Stimulated activated naive CD4-positive, alpha-beta T cell treated with Interleukin-2 at 50 U/mL for 16 hours (primary cell): ENCODE results near the gene RFC2.
A peak's percentile ranks its signal among the peaks of the same experiment; 100 is the strongest.

Experiments
- DNase-seq: peaks from one replicate; lab custom pipeline; 2025; lab: John Stamatoyannopoulos, UW

Gene RFC2

DNA sequence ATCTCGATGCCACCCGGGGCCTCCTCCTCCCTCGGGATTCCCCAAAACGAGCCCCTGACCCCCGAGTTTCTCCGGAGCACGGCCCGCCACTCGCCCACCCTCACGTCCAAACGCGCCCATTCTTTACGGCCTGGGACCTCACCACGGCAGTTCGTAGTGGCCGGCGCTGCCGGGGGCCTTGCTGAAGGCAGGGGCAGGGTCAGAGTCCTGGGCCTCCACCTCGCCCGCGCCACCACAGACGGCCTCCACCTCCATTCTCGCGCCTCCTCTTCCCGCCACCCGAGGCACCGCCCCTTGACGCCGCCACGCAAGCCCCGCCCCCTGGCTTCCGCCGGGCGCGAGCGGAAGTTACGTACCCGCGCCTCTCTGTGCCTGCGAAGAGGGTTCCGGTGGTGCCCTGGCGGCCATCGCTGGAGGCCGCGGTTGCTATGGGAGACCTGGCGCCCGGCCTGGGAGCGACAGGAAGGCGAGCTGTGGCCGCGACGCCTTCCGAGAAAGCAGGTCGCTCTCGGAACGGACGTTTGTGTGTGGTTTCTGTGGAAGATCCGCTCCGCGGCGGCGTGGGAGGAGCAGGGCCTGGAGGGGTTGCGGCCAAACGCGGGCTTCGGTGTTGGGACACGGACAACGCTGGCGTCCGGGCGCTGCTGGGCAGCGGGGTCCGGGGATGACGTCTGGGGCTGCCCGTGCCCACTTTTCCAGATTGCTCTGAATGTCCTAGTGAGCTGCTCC, at the start of gene RFC2:
Gene RFC2, minus strand, starts transcription at position 271 of the 729 bp plus-strand sequence. Its CDS starts 16 bp downstream, at position 255.
- DNase-seq, result peak; percentile 93

GRCh38 chr7:74302745-74303221, 48.6 kb upstream of the RFC2 start:
- no peak for DNase-seq

DNA sequence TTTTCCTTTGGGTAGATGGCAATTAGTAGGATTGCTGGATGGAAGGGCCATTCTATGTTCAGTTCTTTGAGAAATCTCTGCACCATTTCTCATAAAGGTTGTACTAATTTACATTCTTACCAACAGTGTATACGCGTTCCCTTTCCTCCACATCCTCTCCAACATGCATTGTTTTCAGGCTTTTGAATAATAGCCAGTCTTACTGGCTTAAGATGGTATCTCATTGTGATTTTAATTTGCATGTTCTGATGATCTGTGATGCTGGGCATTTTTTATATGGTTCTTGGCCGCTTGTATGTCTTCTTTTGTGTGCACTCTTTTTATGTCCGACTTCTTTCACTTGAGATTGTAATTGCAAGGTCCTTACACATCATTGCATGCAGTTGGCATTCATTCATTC, 46.7 kb upstream of the RFC2 start:
- no peak for DNase-seq

DNA sequence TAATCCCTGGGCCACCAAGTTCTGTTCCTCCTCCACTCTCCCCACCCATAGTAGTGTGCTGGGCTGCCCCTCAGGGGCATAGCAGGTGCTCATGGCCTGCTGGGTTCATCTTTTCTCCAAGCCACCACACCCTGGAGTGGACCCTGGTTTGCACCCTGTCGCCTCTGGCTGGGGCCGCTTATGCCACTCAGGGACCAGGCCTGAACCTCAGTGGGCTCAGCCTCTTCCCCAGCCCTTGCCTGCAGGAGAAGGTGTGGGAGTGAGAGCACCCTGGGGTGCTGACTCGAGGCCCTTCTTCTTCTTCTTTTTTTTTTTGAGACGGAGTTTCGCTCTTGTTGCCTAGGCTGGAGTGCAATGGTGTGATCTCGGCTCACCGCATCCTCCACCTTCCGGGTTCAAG, 45.2 kb upstream of the RFC2 start:
- no peak for DNase-seq

DNA sequence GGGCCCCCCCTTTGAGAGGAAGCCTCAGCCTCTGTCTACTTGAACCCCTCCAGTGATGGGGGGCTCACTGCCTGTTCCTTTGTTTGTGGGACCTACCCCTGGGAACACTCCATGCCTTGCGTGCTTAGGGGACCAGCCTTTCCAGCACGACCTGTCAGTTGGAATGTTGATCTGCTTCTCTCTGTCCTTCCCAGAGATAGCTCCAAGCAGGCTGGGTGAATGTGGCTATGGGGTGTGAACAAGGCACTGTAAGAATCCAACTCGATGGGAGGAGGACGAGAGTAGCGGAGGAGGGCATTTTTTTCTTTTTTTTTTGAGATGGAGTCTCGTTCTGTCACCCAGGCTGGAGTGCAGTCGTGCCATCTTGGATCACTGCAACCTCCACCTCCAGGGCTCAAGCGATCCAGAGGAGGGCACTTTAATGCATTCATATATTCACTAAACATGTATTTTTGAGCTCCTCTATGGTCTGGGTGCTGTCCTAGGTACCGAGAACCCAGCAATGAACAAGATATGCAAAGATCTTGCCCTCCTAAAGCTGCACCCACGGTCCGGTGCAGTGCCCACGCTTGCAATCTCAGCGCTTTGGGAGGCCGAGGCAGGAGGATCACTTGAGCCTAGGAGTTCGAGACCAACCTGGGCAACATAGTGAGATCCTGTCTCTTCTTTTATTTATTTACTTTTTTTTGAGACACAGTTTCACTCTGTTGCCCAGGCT, 43.5 kb upstream of the RFC2 start:
- DNase-seq, result no peak

- DNase-seq, result no peak
Observed at GRCh38 chr7:74294191-74294998, 40.2 kb upstream of the RFC2 start.

DNA sequence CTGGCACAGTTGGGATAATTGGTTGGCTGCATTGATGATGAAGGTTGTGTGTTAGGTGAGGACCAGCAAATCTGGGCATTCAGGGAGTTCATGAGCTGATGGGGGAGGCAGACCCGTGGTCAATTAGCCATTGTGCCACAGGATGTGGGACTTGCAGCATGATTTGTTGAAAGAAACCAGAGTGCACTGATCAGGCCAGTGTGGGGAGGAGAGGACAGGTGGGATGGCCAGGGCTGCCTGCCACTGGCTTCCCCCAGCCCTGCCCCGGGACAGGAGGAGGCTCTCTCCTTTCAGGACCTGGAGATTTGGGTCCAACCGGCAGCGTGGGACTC, 39.3 kb upstream of the RFC2 start:
- no peak for DNase-seq

DNA sequence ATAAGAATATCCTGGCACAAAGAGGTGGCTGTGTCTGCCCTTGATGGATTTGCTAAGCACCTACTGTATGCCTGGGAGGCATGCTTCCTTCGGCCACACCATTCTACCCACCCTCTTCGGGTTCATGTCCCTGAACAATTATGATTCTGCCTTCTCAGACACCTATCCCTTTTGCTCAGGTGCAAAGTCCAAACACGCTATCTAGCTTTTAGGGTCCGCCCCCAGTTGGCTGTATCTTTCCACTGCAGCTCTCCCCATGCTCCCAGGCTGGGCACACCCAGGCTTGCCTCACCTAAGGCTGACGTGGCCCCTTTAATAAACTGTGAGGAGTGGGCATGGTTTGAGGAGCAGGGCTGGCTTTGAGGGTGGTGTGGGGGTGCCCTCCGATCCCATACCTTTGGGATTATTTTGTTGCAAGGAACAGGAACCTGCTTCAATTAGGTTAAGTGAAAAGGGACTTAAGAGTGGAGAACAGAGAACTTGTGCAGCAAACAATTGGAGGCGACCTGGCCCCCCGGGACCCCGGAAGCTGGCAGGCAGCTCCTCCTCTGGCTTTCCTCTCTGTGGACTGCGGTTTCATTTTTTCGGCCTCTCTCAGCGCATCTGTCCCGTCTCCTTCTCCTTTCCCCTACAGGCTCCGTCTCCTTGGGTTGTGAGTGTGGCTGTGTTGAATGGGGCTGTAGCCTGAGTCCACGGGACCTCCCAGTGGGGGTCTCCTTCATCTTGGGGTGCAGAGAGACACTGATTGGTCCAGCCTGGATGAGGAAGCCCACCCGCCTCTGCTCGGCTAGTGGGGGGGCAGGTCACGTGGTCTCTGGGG, 38.8 kb upstream of the RFC2 start:
- no peak for DNase-seq

DNA sequence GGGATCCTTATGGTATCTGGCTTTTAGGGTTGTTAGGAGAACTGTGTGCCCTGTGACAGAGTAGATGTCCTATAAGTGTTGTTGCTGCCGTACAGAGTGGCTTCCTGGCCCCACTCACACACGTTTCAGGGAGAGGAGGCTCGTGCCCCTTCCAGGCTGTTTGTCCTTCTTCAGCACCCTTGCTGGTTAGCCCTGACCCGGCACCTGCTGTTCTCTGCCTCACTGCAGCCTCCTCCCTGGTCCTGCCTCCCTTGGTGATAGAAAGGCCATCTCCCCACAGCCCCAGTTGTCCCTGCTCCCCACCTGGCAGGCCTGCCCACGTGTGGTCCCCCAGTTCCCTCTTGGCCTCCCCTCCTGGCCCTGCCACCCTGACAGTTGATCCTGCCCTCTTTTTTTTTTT, 37.3 kb upstream of the RFC2 start:
- no peak for DNase-seq

GRCh38 chr7:74290981-74291441, 36.8 kb upstream of the RFC2 start:
- no peak for DNase-seq

DNA sequence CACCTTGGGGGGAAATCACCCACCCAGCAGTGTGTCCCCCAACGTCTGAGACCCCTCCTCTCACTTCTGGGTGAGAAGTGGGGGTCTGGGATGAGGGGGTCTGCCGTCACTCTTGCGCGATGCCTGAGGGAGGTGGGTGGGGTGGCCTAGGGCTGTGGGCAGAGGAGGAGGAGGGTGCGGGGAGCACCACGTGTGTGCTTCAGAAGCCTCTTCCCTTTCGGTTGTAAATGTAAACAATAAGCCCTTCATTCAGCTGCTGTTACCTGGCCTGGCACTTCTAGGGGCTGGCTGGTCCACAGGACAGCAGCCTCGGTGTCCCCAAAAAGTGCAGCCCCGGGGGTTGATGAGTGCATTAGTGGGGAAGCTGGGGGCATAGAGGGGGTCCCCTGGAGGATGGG, 36.4 kb upstream of the RFC2 start:
- no peak for DNase-seq

DNA sequence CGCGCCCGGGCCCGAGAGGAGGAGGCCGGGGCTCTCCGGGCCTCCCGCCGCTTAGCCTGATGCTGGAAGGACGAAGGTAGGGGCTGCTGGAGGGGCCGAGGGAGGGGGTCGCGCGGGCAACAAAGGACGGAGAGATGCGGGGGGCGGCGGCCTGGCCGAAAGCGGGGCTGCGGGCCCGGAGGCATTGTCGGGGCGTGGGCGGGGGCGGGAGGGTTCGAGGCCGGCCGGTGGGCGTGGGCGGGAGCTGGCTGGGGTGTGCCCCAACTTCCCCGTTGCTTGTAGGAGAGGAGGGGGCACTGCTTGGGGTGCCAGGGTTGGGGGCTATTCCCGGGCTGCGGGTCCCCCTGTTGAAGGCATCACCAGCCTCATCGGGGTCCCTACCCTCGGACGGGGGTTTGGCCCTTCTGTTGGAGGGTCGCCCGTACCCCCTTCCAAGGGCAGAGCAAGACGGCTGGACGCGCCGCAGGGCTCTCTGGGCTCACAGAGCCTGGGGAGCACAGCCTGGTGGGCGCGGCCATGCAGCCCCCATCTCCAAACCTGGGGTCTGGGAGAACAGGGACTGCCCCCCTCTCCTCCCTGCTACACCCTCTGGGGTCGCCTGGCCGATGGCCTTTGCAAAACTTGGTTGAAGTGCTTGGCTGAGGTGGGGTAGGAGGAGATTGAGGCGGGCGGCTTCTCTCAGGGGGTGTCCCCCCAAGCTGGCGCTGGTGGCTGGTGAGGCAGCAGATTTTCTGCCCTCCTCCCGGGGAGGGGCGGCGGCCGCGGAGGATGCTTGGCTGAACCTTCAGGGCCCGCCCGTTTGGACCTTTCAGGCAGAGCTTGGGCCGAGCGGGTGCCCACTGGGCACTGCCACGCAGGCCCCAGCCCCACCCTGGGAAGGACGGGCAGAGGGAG, 35.7 kb upstream of the RFC2 start:
- peak; percentile 15 for DNase-seq

GRCh38 chr7:74289018-74289658, 34.9 kb upstream of the RFC2 start, which contains the start of gene CLIP2:
Gene CLIP2, plus strand, starts transcription at chr7:74289407. Its CDS starts 28,140 bp downstream, at chr7:74317547.
- DNase-seq, result peak; percentile 80

GRCh38 chr7:74288034-74288881, 34.1 kb upstream of the RFC2 start:
- DNase-seq, result no peak

GRCh38 chr7:74287303-74288033, 33.3 kb upstream of the RFC2 start:
- no peak for DNase-seq

DNA sequence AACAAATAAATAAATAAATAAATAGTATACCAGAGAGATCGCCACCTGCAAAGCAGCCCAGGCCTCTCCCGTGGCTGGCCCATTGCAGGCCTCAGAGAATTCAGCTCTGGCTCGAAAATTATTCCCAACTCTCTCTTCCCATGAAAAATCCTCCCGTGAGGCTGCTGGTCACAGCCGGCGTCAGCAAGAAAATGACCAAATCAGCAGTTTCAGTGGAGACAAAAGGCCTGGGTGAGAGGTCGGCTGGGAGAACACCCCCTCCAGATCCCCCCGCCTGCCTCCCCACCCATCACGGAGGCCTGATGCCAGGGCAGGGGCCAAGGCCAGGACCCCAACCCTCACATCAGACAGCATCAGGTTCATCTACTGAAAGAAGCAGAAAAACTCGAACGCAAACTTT, 31.9 kb upstream of the RFC2 start:
- no peak for DNase-seq

- no peak for DNase-seq
Observed at GRCh38 chr7:74284781-74285259, 30.6 kb upstream of the RFC2 start.

GRCh38 chr7:74283858-74284447, 29.8 kb upstream of the RFC2 start:
- no peak for DNase-seq
